ENCODE data around the gene RTN4RL1. TPM values are rescaled to one million over a fixed set of nuclear protein-coding genes. Genes with fewer than 3 reads are reported as not detected.

Gene RTN4RL1
- total and polyA plus RNA-seq, 2 of the 4 experiments (the other 2 are of a cell fraction), result under 0.01 to 0.03 TPM

DNA sequence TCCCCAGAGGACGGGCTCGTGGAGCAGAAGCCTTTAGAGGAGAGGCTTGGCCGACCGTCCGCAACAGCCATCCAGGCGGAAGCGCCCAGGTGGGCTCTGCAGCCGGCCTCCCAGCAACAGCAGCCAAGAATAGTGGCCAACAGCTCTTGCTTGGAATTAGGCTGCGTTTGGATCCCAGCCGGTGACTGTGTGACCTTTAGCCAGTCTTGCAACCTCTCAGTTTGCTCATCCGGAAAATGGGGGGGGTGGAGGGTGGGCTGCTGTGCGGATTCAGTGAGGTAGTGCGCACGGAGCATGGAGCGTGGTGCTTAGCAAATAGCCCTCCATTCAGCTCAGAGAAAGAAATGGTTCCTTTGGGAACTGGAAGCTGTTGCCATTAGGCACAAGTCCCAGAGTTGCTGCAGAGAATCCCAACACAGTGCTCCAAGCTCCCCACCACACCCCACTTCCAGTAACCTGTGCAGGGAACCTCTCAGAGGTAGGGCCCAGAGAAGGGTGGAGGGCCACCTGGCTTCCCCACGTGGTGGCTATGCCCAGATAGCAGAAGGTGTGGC, 46.7 kb downstream of the RTN4RL1 start:
- WGBS, 2 experiments (ENCODE audit: extremely low coverage in 2 of 2, insufficient read length in 1 of 2), result 42% methylated on average over 9 of the region's 16 CpGs; no CpG with 5 or more reads in 1 of the 2 experiments
- H3K18ac ChIP-seq (ENCODE audit: low read depth, low read length), result no peak overlapping the region
- H3K27ac ChIP-seq (ENCODE audit: insufficient read depth, low read length), result no peak overlapping the region
- no peak overlapping the region for H3K23ac ChIP-seq (ENCODE audit: low read depth, low read length)
- H2BK5ac ChIP-seq (ENCODE audit: low read depth, low read length, poor library complexity, severe bottlenecking), result no peak overlapping the region
- intact Hi-C loops (cut with micrococcal nuclease) (no loop called here), dilution Hi-C loops (cut with HindIII; ENCODE audit: low sequenced_read_pairs, unreplicated experiment) (no loop called here), in situ Hi-C loops (cut with MboI; ENCODE audit: low sequenced_read_pairs) (no loop called here)
- ChIA-PET CTCF (interaction anchor here (0.8 kb wide), 1 partner anchor 9 kb away, joined by 3 read pairs; no protein-coding TSS in a partner anchor), POLR2A (ENCODE audit: unreplicated experiment) (no interaction called here)
- H2BK120ac ChIP-seq (ENCODE audit: low read depth, low read length), result no peak overlapping the region
- no peak overlapping the region for H3K56ac ChIP-seq (ENCODE audit: extremely low read depth, insufficient read depth, low read length)
- no peak overlapping the region for H2AK5ac ChIP-seq (ENCODE audit: low read depth, low read length)
- H2AFZ ChIP-seq (replicated peaks; ENCODE audit: low read length, poor library complexity), result no peak overlapping the region
- no peak overlapping the region for H4K5ac ChIP-seq (ENCODE audit: low read depth, low read length)
- no peaks in the 10 kb centered on the region for H3K4me1 ChIP-seq (ENCODE audit: control insufficient read depth, insufficient read depth, low read length)
- no TSS peak for BruUV-seq (replicated peaks)
- no peaks in the 10 kb centered on the region for H3K36me3 ChIP-seq (ENCODE audit: control insufficient read depth, insufficient read depth, low read length)
- no peak overlapping the region for H4K91ac ChIP-seq (ENCODE audit: insufficient read depth, low read depth, low read length)
- no peak overlapping the region for H3K4me2 ChIP-seq (ENCODE audit: low read depth, low read length)
- TF ChIP-seq, protein P1, sequence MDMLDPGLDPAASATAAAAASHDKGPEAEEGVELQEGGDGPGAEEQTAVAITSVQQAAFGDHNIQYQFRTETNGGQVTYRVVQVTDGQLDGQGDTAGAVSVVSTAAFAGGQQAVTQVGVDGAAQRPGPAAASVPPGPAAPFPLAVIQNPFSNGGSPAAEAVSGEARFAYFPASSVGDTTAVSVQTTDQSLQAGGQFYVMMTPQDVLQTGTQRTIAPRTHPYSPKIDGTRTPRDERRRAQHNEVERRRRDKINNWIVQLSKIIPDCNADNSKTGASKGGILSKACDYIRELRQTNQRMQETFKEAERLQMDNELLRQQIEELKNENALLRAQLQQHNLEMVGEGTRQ (IDR thresholded peaks at IDR 0.05; ENCODE audit: low read depth, low read length), result no peak
- no peak for TF ChIP-seq SMC3 (IDR thresholded peaks at IDR 0.05; ENCODE audit: low read depth, low read length)
- no peak for TF ChIP-seq MAFK (IDR thresholded peaks at IDR 0.05; ENCODE audit: low read depth, low read length)
- no peak for TF ChIP-seq RAD21 (IDR thresholded peaks at IDR 0.05; ENCODE audit: low read length)
- TF ChIP-seq, protein P2, sequence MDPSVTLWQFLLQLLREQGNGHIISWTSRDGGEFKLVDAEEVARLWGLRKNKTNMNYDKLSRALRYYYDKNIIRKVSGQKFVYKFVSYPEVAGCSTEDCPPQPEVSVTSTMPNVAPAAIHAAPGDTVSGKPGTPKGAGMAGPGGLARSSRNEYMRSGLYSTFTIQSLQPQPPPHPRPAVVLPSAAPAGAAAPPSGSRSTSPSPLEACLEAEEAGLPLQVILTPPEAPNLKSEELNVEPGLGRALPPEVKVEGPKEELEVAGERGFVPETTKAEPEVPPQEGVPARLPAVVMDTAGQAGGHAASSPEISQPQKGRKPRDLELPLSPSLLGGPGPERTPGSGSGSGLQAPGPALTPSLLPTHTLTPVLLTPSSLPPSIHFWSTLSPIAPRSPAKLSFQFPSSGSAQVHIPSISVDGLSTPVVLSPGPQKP (IDR thresholded peaks at IDR 0.05; ENCODE audit: borderline replicate concordance, low read depth, low read length), result no peak
- no peak for TF ChIP-seq MXI1 (IDR thresholded peaks at IDR 0.05; ENCODE audit: borderline replicate concordance, low read depth, low read length)
- TF ChIP-seq MAZ (IDR thresholded peaks at IDR 0.05; ENCODE audit: borderline replicate concordance, low read depth, low read length), result no peak
- no peak for TF ChIP-seq RCOR1 (IDR thresholded peaks at IDR 0.05; ENCODE audit: insufficient replicate concordance, low read length)
- no peak for TF ChIP-seq RFX5 (IDR thresholded peaks at IDR 0.05; ENCODE audit: low read depth, low read length)
- TF ChIP-seq, protein P3, sequence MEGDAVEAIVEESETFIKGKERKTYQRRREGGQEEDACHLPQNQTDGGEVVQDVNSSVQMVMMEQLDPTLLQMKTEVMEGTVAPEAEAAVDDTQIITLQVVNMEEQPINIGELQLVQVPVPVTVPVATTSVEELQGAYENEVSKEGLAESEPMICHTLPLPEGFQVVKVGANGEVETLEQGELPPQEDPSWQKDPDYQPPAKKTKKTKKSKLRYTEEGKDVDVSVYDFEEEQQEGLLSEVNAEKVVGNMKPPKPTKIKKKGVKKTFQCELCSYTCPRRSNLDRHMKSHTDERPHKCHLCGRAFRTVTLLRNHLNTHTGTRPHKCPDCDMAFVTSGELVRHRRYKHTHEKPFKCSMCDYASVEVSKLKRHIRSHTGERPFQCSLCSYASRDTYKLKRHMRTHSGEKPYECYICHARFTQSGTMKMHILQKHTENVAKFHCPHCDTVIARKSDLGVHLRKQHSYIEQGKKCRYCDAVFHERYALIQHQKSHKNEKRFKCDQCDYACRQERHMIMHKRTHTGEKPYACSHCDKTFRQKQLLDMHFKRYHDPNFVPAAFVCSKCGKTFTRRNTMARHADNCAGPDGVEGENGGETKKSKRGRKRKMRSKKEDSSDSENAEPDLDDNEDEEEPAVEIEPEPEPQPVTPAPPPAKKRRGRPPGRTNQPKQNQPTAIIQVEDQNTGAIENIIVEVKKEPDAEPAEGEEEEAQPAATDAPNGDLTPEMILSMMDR (conservative IDR thresholded peaks at IDR 0.05; ENCODE audit: low read depth, low read length), result no peak
- no peak for TF ChIP-seq NFE2L2 (IDR thresholded peaks at IDR 0.05; ENCODE audit: low read depth, low read length)
- TF ChIP-seq BHLHE40 (IDR thresholded peaks at IDR 0.05; ENCODE audit: low read depth, low read length), result no peak
- TF ChIP-seq CEBPB (IDR thresholded peaks at IDR 0.05; ENCODE audit: low read depth, low read length), result no peak
- no peak for TF ChIP-seq FOS (IDR thresholded peaks at IDR 0.05; ENCODE audit: low read depth, low read length)
- TF ChIP-seq CHD1 (IDR thresholded peaks at IDR 0.05; ENCODE audit: low read depth, low read length), result no peak
- no peak overlapping the region for H3K14ac ChIP-seq (replicated peaks; ENCODE audit: low read depth, low read length)
- no peak overlapping the region for H3K4me3 ChIP-seq (ENCODE audit: insufficient read depth, low read depth, low read length)
- no peak overlapping the region for H3K9ac ChIP-seq (ENCODE audit: low read depth, low read length)
- no peak overlapping the region for H2BK15ac ChIP-seq (ENCODE audit: low read depth, low read length)
- H3K27me3 ChIP-seq (ENCODE audit: control insufficient read depth, insufficient read depth, low read length), result peaks cover 56% of the 10 kb centered on the region
- H3K4ac ChIP-seq (ENCODE audit: low read depth, low read length), result no peak overlapping the region
- no peaks in the 10 kb centered on the region for H3K9me3 ChIP-seq (ENCODE audit: control insufficient read depth, insufficient read depth, low read length)
- no peaks in the 10 kb centered on the region for H3K79me1 ChIP-seq (ENCODE audit: low read depth in 1 of 2, low read length in 2 of 2)
- no peak overlapping the region for H2BK20ac ChIP-seq (ENCODE audit: low read depth, low read length)
- ATAC-seq (ENCODE audit: low read depth) (no peak), DNase-seq (no peak)
- no peak overlapping the region for H2AK9ac ChIP-seq (replicated peaks; ENCODE audit: low read depth, low read length, poor library complexity)
- H4K20me1 ChIP-seq (ENCODE audit: insufficient read depth, low read length), result no peaks in the 10 kb centered on the region
- no peak overlapping the region for H4K8ac ChIP-seq (ENCODE audit: low read depth in 2 of 2, low read length in 2 of 2)
- no peaks in the 10 kb centered on the region for H3K9me1 ChIP-seq (ENCODE audit: insufficient read depth, low read length)
